ENCODE data around the gene ZMIZ1.
A peak's percentile ranks its signal among the peaks of the same experiment; 100 is the strongest.

Gene ZMIZ1

DNA sequence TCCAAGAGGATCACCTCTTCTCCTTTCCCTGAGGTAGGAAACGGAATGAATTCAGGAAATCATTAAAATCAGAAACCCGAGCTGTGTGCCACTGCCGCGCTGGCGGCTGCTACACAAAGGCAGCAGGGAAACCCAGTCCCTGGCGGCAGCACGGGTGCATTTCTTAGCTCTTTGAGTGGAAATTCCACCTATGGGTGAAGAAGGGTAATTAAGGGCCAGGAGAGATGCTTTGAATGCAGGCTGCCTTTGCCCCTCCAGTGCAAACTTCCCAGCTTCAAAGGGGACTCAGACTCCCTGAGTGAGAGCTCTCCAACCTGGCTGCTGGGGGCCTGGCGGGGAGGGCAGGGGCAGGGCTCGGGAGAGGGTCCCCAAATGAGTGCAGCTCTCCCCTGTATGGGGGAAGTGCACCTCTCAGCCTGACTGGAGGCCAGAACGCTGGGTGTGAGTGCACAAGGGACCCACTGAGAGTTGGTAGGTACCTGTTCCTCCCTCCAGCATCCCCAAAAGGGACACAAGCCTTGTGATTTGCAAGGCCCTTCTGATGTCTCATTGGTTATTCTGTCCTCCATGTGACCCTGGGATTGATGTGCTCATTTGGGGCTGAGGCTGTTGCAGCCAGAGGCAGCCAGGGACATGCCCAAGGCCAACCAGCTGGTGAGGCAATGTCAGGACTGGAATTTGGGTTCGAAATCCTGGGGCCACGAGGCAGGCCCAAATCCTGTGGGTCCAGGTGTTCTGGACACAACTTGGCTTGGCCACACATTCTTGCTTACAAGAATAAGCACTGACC lies 16.3 kb upstream of the ZMIZ1 start:
- TF ChIP-seq, protein P1, sequence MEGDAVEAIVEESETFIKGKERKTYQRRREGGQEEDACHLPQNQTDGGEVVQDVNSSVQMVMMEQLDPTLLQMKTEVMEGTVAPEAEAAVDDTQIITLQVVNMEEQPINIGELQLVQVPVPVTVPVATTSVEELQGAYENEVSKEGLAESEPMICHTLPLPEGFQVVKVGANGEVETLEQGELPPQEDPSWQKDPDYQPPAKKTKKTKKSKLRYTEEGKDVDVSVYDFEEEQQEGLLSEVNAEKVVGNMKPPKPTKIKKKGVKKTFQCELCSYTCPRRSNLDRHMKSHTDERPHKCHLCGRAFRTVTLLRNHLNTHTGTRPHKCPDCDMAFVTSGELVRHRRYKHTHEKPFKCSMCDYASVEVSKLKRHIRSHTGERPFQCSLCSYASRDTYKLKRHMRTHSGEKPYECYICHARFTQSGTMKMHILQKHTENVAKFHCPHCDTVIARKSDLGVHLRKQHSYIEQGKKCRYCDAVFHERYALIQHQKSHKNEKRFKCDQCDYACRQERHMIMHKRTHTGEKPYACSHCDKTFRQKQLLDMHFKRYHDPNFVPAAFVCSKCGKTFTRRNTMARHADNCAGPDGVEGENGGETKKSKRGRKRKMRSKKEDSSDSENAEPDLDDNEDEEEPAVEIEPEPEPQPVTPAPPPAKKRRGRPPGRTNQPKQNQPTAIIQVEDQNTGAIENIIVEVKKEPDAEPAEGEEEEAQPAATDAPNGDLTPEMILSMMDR (conservative IDR thresholded peaks at IDR 0.05; ENCODE audit: low read depth, low read length), result peak; percentile 76
- H3K4me3 ChIP-seq (ENCODE audit: low read length), result no peak overlapping the region
- no peak for DNase-seq (ENCODE audit: low read depth)

DNA sequence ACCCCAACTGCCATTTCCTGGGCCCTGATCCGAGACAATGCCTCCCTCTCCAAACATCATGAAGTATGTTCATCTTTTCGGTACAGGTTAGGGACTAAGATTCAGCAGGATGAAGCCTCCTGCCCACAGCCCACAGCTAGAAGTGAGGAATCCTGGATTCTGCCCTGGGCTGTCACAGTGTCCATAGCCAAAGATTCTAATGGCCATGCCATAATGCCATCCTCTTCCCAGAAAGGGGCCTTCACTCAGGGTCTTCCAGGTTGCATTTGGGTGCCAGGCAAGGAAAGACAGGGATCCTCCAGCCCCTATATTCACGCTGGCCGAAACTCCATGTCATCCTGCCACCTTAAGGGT lies 15.7 kb upstream of the ZMIZ1 start:
- DNase-seq (ENCODE audit: low read depth), result no peak
- TF ChIP-seq, protein P1 (conservative IDR thresholded peaks at IDR 0.05; ENCODE audit: low read depth, low read length), result no peak
- H3K4me3 ChIP-seq (ENCODE audit: low read length), result no peak overlapping the region

DNA sequence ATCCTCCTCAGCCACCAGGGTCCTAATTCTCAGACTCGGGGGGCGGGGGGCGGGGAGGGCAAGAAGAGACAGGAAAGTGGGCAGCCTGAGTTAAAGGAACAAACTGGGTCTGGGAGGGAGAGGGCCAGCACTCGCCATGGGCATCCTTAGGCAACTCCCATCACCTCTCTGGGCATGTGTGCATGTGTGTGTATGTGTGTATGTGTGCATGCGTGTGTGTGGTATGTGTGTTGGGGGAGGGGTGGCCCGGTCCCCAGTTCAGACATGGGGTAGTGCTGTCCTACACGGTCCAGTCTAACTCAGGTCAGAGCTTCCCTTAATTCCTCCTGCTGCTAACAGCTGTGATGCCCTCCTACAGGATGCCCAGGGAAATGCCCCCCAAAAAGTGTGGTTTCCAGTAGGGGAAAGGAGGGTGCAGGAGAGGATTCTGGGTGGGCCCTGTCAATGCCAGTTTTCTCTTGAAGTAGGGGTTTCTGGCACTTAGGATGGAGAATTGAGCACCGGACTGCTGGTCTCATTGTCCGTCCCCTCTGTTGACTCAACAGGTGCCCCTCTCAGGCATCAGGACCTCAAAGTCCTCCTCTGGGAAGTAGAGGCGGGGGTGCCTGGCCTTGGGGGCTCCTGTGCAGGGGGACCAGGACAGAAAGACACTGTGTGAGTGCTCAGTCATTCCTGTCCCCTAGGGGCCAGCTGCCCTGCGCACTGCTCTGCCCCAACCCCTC lies 15.1 kb upstream of the ZMIZ1 start:
- TF ChIP-seq, protein P1 (conservative IDR thresholded peaks at IDR 0.05; ENCODE audit: low read depth, low read length), result no peak
- no peak overlapping the region for H3K4me3 ChIP-seq (ENCODE audit: low read length)
- DNase-seq (ENCODE audit: low read depth), result no peak

DNA sequence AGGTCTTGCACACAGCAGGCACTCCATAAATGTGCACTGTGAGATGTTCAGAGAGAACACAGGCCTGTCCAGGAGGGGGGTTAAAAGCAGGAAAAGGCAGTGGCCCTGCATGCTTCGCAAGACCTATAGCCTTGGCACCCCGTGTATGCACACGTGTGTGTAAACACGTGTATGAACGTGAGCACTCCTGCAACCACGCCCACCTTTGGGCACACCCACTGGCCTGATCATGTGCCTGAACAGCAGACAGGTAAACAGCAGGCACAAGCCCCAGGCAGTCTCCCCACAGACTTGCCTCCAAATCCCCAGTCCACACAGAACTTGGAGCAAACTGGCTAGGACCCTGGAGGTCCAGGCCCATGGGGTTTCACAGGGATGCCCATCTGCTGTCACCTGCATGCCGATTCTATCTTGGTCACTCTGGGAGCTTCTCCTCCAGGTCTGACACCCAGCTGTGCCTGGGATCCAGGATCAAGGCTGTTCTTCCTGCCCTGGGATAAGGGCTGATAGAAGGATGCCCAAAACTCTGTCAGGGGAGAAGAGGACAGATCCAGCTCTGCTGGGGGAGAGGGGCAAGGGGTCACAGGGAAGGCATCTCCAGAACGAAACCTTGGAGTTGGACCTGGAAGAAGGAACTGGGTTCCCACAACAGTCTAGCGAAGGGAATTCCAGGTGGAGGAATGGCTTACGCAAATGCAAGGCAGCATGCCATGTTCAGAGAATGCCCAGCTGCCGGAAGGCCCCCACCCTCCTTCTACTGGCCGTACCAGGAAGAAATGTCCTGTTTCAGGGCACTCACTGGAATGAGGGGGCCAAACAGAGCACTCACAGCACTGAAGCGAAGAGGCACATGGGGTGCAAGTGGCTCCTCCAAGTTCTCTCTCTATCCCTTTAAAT lies 14.3 kb upstream of the ZMIZ1 start:
- TF ChIP-seq, protein P1 (conservative IDR thresholded peaks at IDR 0.05; ENCODE audit: low read depth, low read length), result no peak
- DNase-seq (ENCODE audit: low read depth), result no peak

DNA sequence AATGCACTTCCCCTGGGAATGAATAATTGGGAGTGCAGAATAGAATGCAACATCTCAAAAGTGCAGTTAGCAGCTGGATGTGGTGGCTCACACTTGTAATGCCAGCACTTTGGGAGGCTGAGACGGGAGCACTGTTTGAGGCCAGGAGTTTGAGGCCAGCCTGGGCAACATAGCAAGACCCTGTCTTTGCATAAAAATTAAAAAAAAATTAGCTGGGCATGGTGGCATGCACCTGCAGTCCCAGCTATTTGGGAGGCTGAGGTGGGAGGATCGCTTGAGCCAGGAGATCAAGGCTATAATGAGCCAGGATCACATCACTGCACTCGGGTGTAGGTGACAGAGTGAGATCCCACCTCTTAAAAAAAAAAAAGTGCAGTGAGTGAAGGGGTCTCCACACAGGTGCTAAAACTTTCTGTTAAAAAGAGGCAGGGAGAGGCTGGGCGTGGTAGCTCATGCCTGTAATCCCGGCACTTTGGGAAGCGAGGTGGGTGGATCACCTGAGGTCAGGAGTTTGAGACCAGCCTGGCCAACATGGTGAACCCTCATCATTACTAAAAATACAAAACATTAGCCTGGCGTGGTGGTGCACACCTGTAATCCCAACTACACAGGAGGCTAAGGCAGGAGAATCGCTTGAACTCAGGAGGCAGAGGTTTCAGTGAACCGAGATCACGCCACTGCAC lies 13.5 kb upstream of the ZMIZ1 start:
- DNase-seq (ENCODE audit: low read depth), result no peak
- TF ChIP-seq, protein P1 (conservative IDR thresholded peaks at IDR 0.05; ENCODE audit: low read depth, low read length), result no peak
- H3K4me3 ChIP-seq (ENCODE audit: low read length), result no peak overlapping the region

More for the DNA sequence above, 14.3 kb upstream of the ZMIZ1 start:
- H3K4me3 ChIP-seq (ENCODE audit: low read length), result no peak overlapping the region

DNA sequence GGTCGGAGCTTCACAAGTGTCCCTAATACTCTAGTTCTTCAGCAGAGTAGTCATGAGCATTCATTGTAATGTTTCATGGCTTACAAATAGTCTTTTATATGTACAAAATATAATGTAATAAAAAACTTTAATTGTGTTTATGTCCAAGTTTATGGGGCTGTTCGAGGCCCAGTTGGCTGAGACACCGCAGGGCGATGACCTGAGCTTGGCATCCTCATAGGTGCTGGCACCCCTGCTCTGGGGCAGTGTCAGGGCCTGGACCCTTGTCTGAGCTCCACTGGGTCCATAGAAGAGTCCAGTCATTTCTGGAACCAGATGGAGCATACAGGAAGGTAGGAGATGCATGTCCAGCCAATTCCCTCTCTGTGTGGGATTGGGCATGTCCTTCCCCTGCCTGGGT lies 12.9 kb upstream of the ZMIZ1 start:
- H3K4me3 ChIP-seq (ENCODE audit: low read length), result no peak overlapping the region
- DNase-seq (ENCODE audit: low read depth), result no peak
- TF ChIP-seq, protein P1 (conservative IDR thresholded peaks at IDR 0.05; ENCODE audit: low read depth, low read length), result no peak

All from retinal pigment epithelial cell (primary cell).